Adrenal gland (tissue), 12 donors: ENCODE measurements around the gene PARVA. TPM values are rescaled to one million over a fixed set of nuclear protein-coding genes. Genes with fewer than 3 reads are reported as not detected.

ENCODE experiments used
- DNase-seq, 7 donors: peaks; one replicate each; pipeline ENCODE4 v3.0.0-alpha.2; 2019 to 2020
- H3K27ac ChIP-seq, 5 donors: fragments of 200-600 bp; sonication (generic) in 4 of 5; 1 replicate in 3 of 5; 2 replicates in 2 of 5; pipeline versions ENCODE4 v1.5.1 to v1.8.0; 2016 to 2020; ENCODE audit warnings: mild to moderate bottlenecking in 1 of 5
- H3K27me3 ChIP-seq: fragments of 200-600 bp; 2 replicates; pipeline ENCODE4 v1.8.0; 2021
- H3K36me3 ChIP-seq, 2 donors: fragments of 200-600 bp; replicated peaks in 1 of 2; 1 replicate in 1 of 2; 2 replicates in 1 of 2; pipeline versions ENCODE4 v1.5.1 to v1.8.0; 2018 to 2022
- H3K4me1 ChIP-seq, 2 donors: fragments of 200-600 bp; replicated peaks in 1 of 2; 1 replicate in 1 of 2; 2 replicates in 1 of 2; pipeline versions ENCODE4 v1.5.1 to v1.8.0; 2018 to 2021
- H3K4me3 ChIP-seq, 4 donors: fragments of 200-600 bp; sonication (generic) in 3 of 4; one replicate each; pipeline ENCODE4 v1.5.1; 2016 to 2018
- H3K9me3 ChIP-seq, 3 donors: fragments of 200-600 bp; sonication (generic) in 1 of 3; replicated peaks in 1 of 3; 1 replicate in 2 of 3; 2 replicates in 1 of 3; pipeline versions ENCODE4 v1.5.1 to v1.8.0; 2016 to 2021
- CTCF ChIP-seq, 6 experiments: fragments of 450-650 bp in 4 of 6; fragments of 200-600 bp in 2 of 6; sonication (generic) in 1 of 6; IDR thresholded peaks; 1 replicate in 5 of 6; 2 replicates in 1 of 6; pipeline versions ENCODE4 v1.5.1 to v1.8.0; 2016 to 2021; ENCODE audit warnings: antibody characterized with exemption in 6 of 6, mild to moderate bottlenecking in 2 of 6, moderate library complexity in 1 of 6
- POLR2A ChIP-seq, 2 donors: fragments of 450-650 bp; IDR thresholded peaks; one replicate each; pipeline ENCODE4 v1.6.1; 2017; ENCODE audit warnings: antibody characterized with exemption in 2 of 2, mild to moderate bottlenecking in 2 of 2, moderate library complexity in 1 of 2
- WGBS, 4 donors: extraction: QIAGEN DNeasy Blood & Tissue Kit in 2 of 4; methylation state at CpG; one replicate each; pipeline versions ENCODE4 v1.1.5 to v1.1.7; 2013 to 2017; 5-methylcytosine and 5-hydroxymethylcytosine counted together
- intact Hi-C, 2 donors: fragments of 100-400 bp; cut with DNase I; formaldehyde crosslinking; loops; one replicate each; pipeline versions ENCODE4 v1.14.1 to v1.15.0; 2022 to 2023
- polyA plus RNA-seq, 3 donors: library from polyadenylated mRNA; stranded (reverse); fragments of 200-250 nt in 2 of 3; fragments of 350-450 nt in 1 of 3; fragmentation: Illumina TruSeq in 1 of 3; extraction: RNeasy Lipid Tissue Mini Kit (QIAGEN cat#74804) in 1 of 3; gene quantifications; one replicate each; pipeline ENCODE4 v1.2.3, GENCODE V29; 2013 to 2014
- total RNA-seq, 9 donors: library from RNA; depleted of rRNA in 4 of 9; stranded (reverse); fragments of >200 nt in 4 of 9; fragments of 120-200 nt in 1 of 9; fragmentation: NEBNext Ultra II Directional in 1 of 9; extraction: Animal tissue kit (Norgen Biotek cat#: 25700) in 1 of 9; gene quantifications; one replicate each; pipeline versions ENCODE4 v1.1.0 to v1.2.4, GENCODE V29; 2013 to 2023
- donor health status: healthy with polysubstance abuse.
- donor health status: Bipolar disorder and iron deficiency.
- donor health status: DM: yes; HTN: yes; CAD: no.
- donor health status: DM: no; HTN: no; CAD: no.
- donor health status: DM: no; HTN: no; CAD: no.
- donor health status: DM: yes; HTN: yes; CAD: no.

PARVA gene
- total and polyA plus RNA-seq, 12 donors = 13.0 to 58.9 (median 31.4) TPM

DNA sequence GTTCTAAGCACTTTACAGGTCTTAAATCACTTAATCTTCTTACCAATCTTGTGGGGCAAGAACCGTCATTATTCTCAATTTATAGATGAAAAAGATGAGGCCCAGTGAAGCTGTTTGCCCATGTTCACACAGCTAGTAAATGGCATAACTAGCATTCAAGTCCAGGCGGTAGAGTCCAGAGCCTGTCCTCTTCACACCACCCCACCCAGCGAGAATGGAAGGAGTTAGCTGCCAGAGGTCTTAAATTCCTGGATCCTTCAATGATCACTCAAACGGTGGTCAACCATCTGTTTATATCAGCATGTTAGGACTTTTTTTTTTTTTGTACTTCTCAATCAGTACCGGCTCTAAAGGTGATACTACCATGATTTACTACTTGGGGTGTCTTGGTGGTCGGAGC, 43.3 kb downstream of the PARVA start:
- no peak for TF ChIP-seq CTCF (IDR thresholded peaks at IDR 0.05)
- TF ChIP-seq POLR2A (IDR thresholded peaks at IDR 0.05) = no peak
- no peaks in the 10 kb centered on the region for H3K27me3 ChIP-seq
- no peak overlapping the region for H3K27ac ChIP-seq
- H3K4me1 ChIP-seq = peaks cover 0 to 4% of the 10 kb centered on the region in 2 donors
- no peaks in the 10 kb centered on the region for H3K36me3 ChIP-seq
- H3K9me3 ChIP-seq = no peaks in the 10 kb centered on the region
- no peak overlapping the region for H3K4me3 ChIP-seq
- no peak for DNase-seq
- WGBS, 4 donors = 88 to 95% (median 94%) methylated on average over 6 of the region's 6 CpGs
- intact Hi-C loops = no loop called here

DNA sequence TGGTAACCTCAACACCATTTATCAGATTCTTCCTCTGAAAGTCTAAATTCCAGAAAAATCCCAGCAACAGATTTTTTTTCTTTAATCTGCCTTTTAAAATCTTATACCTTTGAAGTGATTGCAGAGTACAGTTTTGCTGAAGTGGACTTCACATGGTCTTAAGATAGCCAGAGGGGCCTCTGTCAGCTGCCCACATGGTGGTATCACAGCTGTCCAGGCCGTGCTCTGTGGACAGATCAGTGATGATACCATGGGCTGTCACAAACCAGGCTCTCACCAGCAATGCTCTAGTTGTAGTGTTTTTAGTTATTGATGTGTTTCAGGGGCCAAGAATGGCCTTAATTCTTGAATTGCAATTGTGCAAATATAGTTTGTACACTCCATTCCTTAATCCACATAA, 44.0 kb downstream of the PARVA start:
- Histone ChIP-seq H3K27me3 (no peaks in the 10 kb centered on the region), H3K4me3 (no peak overlapping the region), H3K27ac (no peak overlapping the region), H3K36me3 (no peaks in the 10 kb centered on the region), H3K9me3 (no peaks in the 10 kb centered on the region), H3K4me1 (peaks cover 0 to 4% of the 10 kb centered on the region in 2 donors)
- DNase-seq = no peak
- intact Hi-C loops = no loop called here
- WGBS, 4 donors = 88 to 93% (median 92%) methylated on average over 1 of the region's 1 CpG
- TF ChIP-seq POLR2A (IDR thresholded peaks at IDR 0.05) (no peak), CTCF (IDR thresholded peaks at IDR 0.05) (no peak)

GRCh38 chr11:12426176-12426575, 48.8 kb downstream of the PARVA start:
- no peak for DNase-seq
- TF ChIP-seq CTCF (IDR thresholded peaks at IDR 0.05) (no peak), POLR2A (IDR thresholded peaks at IDR 0.05) (no peak)

GRCh38 chr11:12429155-12429554, 51.8 kb downstream of the PARVA start:
- peaks cover 3 to 26% of the 10 kb centered on the region in 2 donors for H3K4me1 ChIP-seq
- no peaks in the 10 kb centered on the region for H3K27me3 ChIP-seq
- H3K4me3 ChIP-seq = no peak overlapping the region
- intact Hi-C loops = no loop called here
- no peaks in the 10 kb centered on the region for H3K9me3 ChIP-seq
- 93 to 97% (median 94%) methylated on average over 3 of the region's 3 CpGs for WGBS, 4 donors
- H3K36me3 ChIP-seq = no peaks in the 10 kb centered on the region
- TF ChIP-seq CTCF (IDR thresholded peaks at IDR 0.05) (no peak), POLR2A (IDR thresholded peaks at IDR 0.05) (no peak)
- no peak for DNase-seq
- H3K27ac ChIP-seq = no peak overlapping the region

More at GRCh38 chr11:12426176-12426575, 48.8 kb downstream of the PARVA start:
- H3K36me3 ChIP-seq = no peaks in the 10 kb centered on the region
- intact Hi-C loops = no loop called here
- peaks cover 3 to 23% of the 10 kb centered on the region in 2 donors for H3K4me1 ChIP-seq
- no peaks in the 10 kb centered on the region for H3K9me3 ChIP-seq
- H3K27me3 ChIP-seq = no peaks in the 10 kb centered on the region
- H3K27ac ChIP-seq = no peak overlapping the region
- no peak overlapping the region for H3K4me3 ChIP-seq
